ENCODE results near the gene TRAPPC2L. TPM values are rescaled to one million over a fixed set of nuclear protein-coding genes. Genes with fewer than 3 reads are reported as not detected.

TRAPPC2L gene
- total RNA-seq, 1 experiment from 2014 or later, result 94.1 TPM

GRCh38 chr16:88871349-88871702 lies 14.4 kb downstream of the TRAPPC2L start:
- ChIA-PET POLR2A (no interaction called here), RAD21 (ENCODE audit: low non-redundant PET in 1 of 2, low total read pairs in 2 of 2, uncharacterized antibody in 2 of 2, unreplicated experiment in 2 of 2) (no interaction called here), CTCF (no interaction called here)
- H2AFZ ChIP-seq (ENCODE audit: low read depth, low read length, poor library complexity, severe bottlenecking), result no peak overlapping the region
- H3K79me2 ChIP-seq (ENCODE audit: insufficient read depth, low read length), result no peaks in the 10 kb centered on the region
- no peak overlapping the region for H3K27ac ChIP-seq (ENCODE audit: low read depth, low read length)
- DNase-seq (ENCODE audit: low read depth, low spot score) (no peak), ATAC-seq (no peak)
- H3K9me3 ChIP-seq (ENCODE audit: control insufficient read depth in 1 of 2, insufficient read depth in 1 of 2, low read depth in 1 of 2, low read length in 2 of 2), result no peaks in the 10 kb centered on the region
- BruUV-seq (replicated peaks), result no TSS peak
- no peak overlapping the region for H3K4me2 ChIP-seq (ENCODE audit: low read length)
- TF ChIP-seq RAD21 (IDR thresholded peaks at IDR 0.05; ENCODE audit: low read depth) (no peak), ZBTB33 (IDR thresholded peaks at IDR 0.05; ENCODE audit: extremely low read depth, insufficient replicate concordance, low read length) (no peak), CTCF (IDR thresholded peaks at IDR 0.05 in 2 of 3, conservative IDR thresholded peaks at IDR 0.05 in 1 of 3; ENCODE audit: borderline replicate concordance in 1 of 3, insufficient read depth in 1 of 3, low read depth in 2 of 3, low read length in 2 of 3) (no peak), POLR2A (IDR thresholded peaks at IDR 0.05; ENCODE audit: borderline replicate concordance, extremely low read depth, insufficient read depth, insufficient read length) (no peak), ZNF274 (IDR thresholded peaks at IDR 0.05; ENCODE audit: low read depth, low read length) (no peak), ELF1 (IDR thresholded peaks at IDR 0.05; ENCODE audit: borderline replicate concordance, low read depth) (no peak), EZH2phosphoT487 (IDR thresholded peaks at IDR 0.05; ENCODE audit: borderline replicate concordance) (no peak), POLR2AphosphoS5 (IDR thresholded peaks at IDR 0.05; ENCODE audit: low read depth, low read length) (no peak), TCF7L2 (IDR thresholded peaks at IDR 0.05; ENCODE audit: borderline replicate concordance, extremely low read depth, insufficient read depth, insufficient read length) (no peak), CBX3 (IDR thresholded peaks at IDR 0.05; ENCODE audit: low read depth) (no peak), EZH2 (IDR thresholded peaks at IDR 0.05) (no peak), EGR1 (IDR thresholded peaks at IDR 0.05; ENCODE audit: low read depth) (no peak), ZFX (IDR thresholded peaks at IDR 0.05) (no peak), MAX (IDR thresholded peaks at IDR 0.05) (no peak)
- TF ChIP-seq, protein P1, sequence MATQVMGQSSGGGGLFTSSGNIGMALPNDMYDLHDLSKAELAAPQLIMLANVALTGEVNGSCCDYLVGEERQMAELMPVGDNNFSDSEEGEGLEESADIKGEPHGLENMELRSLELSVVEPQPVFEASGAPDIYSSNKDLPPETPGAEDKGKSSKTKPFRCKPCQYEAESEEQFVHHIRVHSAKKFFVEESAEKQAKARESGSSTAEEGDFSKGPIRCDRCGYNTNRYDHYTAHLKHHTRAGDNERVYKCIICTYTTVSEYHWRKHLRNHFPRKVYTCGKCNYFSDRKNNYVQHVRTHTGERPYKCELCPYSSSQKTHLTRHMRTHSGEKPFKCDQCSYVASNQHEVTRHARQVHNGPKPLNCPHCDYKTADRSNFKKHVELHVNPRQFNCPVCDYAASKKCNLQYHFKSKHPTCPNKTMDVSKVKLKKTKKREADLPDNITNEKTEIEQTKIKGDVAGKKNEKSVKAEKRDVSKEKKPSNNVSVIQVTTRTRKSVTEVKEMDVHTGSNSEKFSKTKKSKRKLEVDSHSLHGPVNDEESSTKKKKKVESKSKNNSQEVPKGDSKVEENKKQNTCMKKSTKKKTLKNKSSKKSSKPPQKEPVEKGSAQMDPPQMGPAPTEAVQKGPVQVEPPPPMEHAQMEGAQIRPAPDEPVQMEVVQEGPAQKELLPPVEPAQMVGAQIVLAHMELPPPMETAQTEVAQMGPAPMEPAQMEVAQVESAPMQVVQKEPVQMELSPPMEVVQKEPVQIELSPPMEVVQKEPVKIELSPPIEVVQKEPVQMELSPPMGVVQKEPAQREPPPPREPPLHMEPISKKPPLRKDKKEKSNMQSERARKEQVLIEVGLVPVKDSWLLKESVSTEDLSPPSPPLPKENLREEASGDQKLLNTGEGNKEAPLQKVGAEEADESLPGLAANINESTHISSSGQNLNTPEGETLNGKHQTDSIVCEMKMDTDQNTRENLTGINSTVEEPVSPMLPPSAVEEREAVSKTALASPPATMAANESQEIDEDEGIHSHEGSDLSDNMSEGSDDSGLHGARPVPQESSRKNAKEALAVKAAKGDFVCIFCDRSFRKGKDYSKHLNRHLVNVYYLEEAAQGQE (IDR thresholded peaks at IDR 0.05; ENCODE audit: low read depth), result no peak
- H3K36me3 ChIP-seq (ENCODE audit: control insufficient read depth in 1 of 2, insufficient read depth in 2 of 2, low read length in 2 of 2), result no peaks in the 10 kb centered on the region
- H3K27me3 ChIP-seq (ENCODE audit: insufficient read depth, low read length), result no peaks in the 10 kb centered on the region
- no peaks in the 10 kb centered on the region for H3K9me2 ChIP-seq (ENCODE audit: insufficient read depth)
- no peak overlapping the region for H3K9ac ChIP-seq (ENCODE audit: low read length)
- no peaks in the 10 kb centered on the region for H3K4me1 ChIP-seq (ENCODE audit: control insufficient read depth in 1 of 2, insufficient read depth in 2 of 2, low read length in 2 of 2)
- no peak overlapping the region for H3K4me3 ChIP-seq (replicated peaks in 1 of 2; ENCODE audit: low read depth in 1 of 2, low read length in 2 of 2)
- H4K20me1 ChIP-seq (ENCODE audit: insufficient read depth), result no peaks in the 10 kb centered on the region
- intact Hi-C loops (cut with micrococcal nuclease), result no loop called here

Measured in HCT116 (cell line).